ENCODE measurements around the gene TNFRSF14. TPM values are rescaled to one million over a fixed set of nuclear protein-coding genes. Genes with fewer than 3 reads are reported as not detected.
A peak's percentile ranks its signal among the peaks of the same experiment; 100 is the strongest.
"Not testable (repeated sequence)": the region's sequence is repeated elsewhere in the genome, so short reads cannot be mapped to it uniquely, and the experiment has no call there.

Gene TNFRSF14
- polyA plus RNA-seq, 1 experiment = 19.3 TPM

DNA sequence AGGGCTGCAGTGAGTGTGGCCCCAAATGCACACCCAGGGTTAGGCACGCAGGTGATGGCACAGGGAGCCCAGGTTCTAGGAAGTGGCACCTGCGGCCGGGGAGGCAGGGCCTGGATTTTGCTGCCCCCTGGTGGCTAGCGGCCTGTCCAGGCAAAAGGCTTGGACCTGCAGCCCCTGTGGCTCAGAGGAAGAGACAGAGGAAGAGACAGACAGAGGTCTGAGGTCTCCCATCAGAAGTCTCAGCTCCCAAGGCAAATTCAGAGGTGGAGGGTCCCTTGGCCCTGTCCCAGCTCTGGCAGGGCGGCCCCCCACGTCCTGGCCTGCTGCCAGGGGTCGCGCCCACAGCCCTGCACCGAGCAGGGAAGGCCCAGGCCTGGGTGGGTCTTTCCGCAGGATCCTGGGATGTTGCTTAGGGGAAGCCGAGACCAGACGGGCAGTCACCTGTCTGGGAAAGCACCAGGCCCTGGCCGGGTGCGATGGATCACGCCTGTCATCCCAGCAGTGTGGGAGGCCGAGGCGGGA is 8.0 kb upstream of the TNFRSF14 start:
- no peak overlapping the region for H3K4me3 ChIP-seq (ENCODE audit: low read depth, low read length)
- no peaks in the 10 kb centered on the region for H3K27me3 ChIP-seq (ENCODE audit: control insufficient read depth, insufficient read depth, low read length)
- ChIA-PET POLR2A (no interaction called here), CTCF (interaction anchor here (1.1 to 3.8 kb wide), 13 partner anchors 9 to 877 kb away, joined by 3 to 71 read pairs (median 7); partner anchors contain the start of genes PEX10 and TNFRSF14)
- no peaks in the 10 kb centered on the region for H3K36me3 ChIP-seq (ENCODE audit: control insufficient read depth, insufficient read depth, low read length)
- no peak for DNase-seq (ENCODE audit: low read depth)
- peak; percentile 95 for TF ChIP-seq CTCF (IDR thresholded peaks at IDR 0.05; ENCODE audit: insufficient read depth, low read depth, low read length)

- H3K4me3 ChIP-seq (ENCODE audit: low read depth, low read length); DNase-seq (ENCODE audit: low read depth); H3K27me3 ChIP-seq (ENCODE audit: control insufficient read depth, insufficient read depth, low read length); POLR2A ChIA-PET; H3K36me3 ChIP-seq (ENCODE audit: control insufficient read depth, insufficient read depth, low read length): not testable (repeated sequence)
- CTCF ChIA-PET = interaction anchor here (0.6 to 3.3 kb wide), 3 partner anchors 132 to 647 kb away, joined by 3 to 71 read pairs (median 4); no protein-coding TSS in a partner anchor
These were observed 6.7 kb upstream of the TNFRSF14 start for GRCh38 chr1:2549367-2550029.

GRCh38 chr1:2550309-2550861 is 5.8 kb upstream of the TNFRSF14 start:
- POLR2A ChIA-PET; DNase-seq (ENCODE audit: low read depth); H3K36me3 ChIP-seq (ENCODE audit: control insufficient read depth, insufficient read depth, low read length); H3K27me3 ChIP-seq (ENCODE audit: control insufficient read depth, insufficient read depth, low read length); CTCF ChIA-PET; H3K4me3 ChIP-seq (ENCODE audit: low read depth, low read length): not testable (repeated sequence)

DNA sequence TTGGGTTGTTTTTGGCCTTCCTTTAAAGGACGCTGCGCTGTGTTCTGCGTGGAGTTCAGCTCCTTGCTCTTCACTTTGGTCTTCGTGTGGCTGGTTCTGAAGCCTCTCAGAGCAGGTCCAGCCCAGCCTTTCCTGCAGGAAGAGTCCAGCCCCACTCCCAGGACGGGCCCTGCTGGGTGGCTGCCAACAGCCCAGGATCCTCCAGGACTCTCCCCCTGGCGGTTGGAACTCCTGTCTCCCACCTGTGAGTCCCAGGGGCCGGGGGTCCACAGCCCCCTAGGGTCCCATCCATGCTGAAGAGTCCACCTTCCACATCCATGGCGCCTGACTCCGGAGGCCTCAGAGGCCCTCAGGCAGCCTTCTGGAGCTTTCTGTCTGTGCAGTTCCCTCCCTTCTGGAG is 4.6 kb upstream of the TNFRSF14 start:
- POLR2A ChIA-PET; H3K27me3 ChIP-seq (ENCODE audit: control insufficient read depth, insufficient read depth, low read length); H3K36me3 ChIP-seq (ENCODE audit: control insufficient read depth, insufficient read depth, low read length); H3K4me3 ChIP-seq (ENCODE audit: low read depth, low read length); DNase-seq (ENCODE audit: low read depth): not testable (repeated sequence)
- CTCF ChIA-PET = interaction anchor here (1.1 kb wide), 1 partner anchor 137 kb away, joined by 4 read pairs; no protein-coding TSS in a partner anchor

- H3K27me3 ChIP-seq (ENCODE audit: control insufficient read depth, insufficient read depth, low read length) = no peaks in the 10 kb centered on the region
- CTCF ChIA-PET = interaction anchor here (1.1 kb wide), 1 partner anchor 137 kb away, joined by 4 read pairs; no protein-coding TSS in a partner anchor
- no peak for TF ChIP-seq CTCF (IDR thresholded peaks at IDR 0.05; ENCODE audit: insufficient read depth, low read depth, low read length)
- no peak overlapping the region for H3K4me3 ChIP-seq (ENCODE audit: low read depth, low read length)
- no peaks in the 10 kb centered on the region for H3K36me3 ChIP-seq (ENCODE audit: control insufficient read depth, insufficient read depth, low read length)
- no peak for DNase-seq (ENCODE audit: low read depth)
- POLR2A ChIA-PET = no interaction called here
These were observed 4.0 kb upstream of the TNFRSF14 start for GRCh38 chr1:2552189-2552588.

DNA sequence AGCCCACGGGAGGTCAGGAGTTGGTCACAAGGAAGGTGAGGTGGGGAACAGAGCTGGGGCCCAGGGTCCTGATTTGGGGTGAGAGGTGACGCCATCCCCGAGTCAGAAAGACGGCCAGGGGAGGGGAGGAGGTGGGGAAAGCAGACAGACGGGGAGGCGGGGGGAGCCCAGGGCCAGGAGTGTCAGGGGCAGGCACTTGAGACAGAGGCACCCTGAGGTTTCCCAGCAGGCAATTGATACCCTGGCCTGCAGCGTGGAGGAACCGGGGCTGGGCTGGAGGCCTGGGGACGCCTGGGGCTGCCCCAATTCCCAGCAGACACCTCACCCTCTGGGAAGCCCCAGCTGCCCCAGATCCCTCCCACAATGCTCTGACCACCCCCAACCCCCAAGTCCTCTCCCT is 3.1 kb upstream of the TNFRSF14 start:
- H3K27me3 ChIP-seq (ENCODE audit: control insufficient read depth, insufficient read depth, low read length); CTCF ChIA-PET; H3K4me3 ChIP-seq (ENCODE audit: low read depth, low read length); H3K36me3 ChIP-seq (ENCODE audit: control insufficient read depth, insufficient read depth, low read length); POLR2A ChIA-PET; DNase-seq (ENCODE audit: low read depth): not testable (repeated sequence)

GRCh38 chr1:2553871-2554620 is 2.1 kb upstream of the TNFRSF14 start:
- no peak for TF ChIP-seq CTCF (IDR thresholded peaks at IDR 0.05; ENCODE audit: insufficient read depth, low read depth, low read length)
- Histone ChIP-seq H3K4me3 (ENCODE audit: low read depth, low read length) (no peak overlapping the region), H3K36me3 (ENCODE audit: control insufficient read depth, insufficient read depth, low read length) (no peaks in the 10 kb centered on the region), H3K27me3 (ENCODE audit: control insufficient read depth, insufficient read depth, low read length) (no peaks in the 10 kb centered on the region)
- DNase-seq (ENCODE audit: low read depth) = no peak
- ChIA-PET POLR2A (no interaction called here), CTCF (no interaction called here)
